ENCODE results near the gene KCNIP1.

DNA sequence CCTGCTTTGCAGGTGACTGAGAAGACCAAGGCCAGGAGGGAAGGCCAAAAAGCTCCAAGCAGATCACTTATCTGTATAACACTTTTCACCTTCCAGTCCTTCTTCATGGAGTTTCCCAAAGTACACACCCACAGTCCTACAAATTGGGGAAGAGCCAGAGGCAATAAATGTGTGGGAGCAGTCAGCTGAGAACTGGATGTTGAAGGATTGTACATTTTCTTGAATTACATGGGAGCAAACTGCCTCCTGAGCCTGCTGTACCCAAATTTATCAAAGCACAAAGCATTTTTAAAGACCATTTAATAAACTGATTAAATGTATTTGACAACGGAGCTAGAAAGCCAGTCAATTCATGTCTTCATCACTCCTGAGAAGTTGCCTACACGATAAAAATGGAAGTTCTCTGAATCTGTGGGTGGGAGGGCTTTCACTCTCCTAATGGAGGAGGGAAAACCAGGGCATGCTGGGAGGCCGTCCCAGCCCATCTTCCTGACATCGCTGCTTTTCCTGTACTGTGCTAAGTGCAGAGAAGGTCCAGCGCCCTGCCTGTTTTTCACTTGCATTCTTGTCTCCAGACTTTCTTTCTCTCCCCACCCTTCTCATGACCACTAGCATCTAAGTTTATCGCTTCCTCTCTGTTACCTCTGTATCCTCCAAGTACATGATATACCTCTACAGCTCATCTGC, 79.0 kb downstream of the KCNIP1 start:
- TF ChIP-seq, protein P1, sequence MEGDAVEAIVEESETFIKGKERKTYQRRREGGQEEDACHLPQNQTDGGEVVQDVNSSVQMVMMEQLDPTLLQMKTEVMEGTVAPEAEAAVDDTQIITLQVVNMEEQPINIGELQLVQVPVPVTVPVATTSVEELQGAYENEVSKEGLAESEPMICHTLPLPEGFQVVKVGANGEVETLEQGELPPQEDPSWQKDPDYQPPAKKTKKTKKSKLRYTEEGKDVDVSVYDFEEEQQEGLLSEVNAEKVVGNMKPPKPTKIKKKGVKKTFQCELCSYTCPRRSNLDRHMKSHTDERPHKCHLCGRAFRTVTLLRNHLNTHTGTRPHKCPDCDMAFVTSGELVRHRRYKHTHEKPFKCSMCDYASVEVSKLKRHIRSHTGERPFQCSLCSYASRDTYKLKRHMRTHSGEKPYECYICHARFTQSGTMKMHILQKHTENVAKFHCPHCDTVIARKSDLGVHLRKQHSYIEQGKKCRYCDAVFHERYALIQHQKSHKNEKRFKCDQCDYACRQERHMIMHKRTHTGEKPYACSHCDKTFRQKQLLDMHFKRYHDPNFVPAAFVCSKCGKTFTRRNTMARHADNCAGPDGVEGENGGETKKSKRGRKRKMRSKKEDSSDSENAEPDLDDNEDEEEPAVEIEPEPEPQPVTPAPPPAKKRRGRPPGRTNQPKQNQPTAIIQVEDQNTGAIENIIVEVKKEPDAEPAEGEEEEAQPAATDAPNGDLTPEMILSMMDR (IDR thresholded peaks at IDR 0.05) = no peak
- no peak for TF ChIP-seq POLR2A (IDR thresholded peaks at IDR 0.05)

Data from esophagus squamous epithelium (tissue), 4 donors.